Panc1 (cell line): Measurements from ENCODE around the gene NFATC2IP.

ENCODE experiments used
- POLR2AphosphoS5 ChIP-seq: IDR thresholded peaks from 2 replicates; pipeline ENCODE4 v1.6.1; 2012; ENCODE audit warnings: mild to moderate bottlenecking, low read depth, low read length, moderate library complexity
- TF ChIP-seq, protein P1 (sequence below): fragments of 450-650 bp; IDR thresholded peaks from 2 replicates; pipeline ENCODE4 v1.5.1; 2017; ENCODE audit warnings: mild to moderate bottlenecking

DNA sequence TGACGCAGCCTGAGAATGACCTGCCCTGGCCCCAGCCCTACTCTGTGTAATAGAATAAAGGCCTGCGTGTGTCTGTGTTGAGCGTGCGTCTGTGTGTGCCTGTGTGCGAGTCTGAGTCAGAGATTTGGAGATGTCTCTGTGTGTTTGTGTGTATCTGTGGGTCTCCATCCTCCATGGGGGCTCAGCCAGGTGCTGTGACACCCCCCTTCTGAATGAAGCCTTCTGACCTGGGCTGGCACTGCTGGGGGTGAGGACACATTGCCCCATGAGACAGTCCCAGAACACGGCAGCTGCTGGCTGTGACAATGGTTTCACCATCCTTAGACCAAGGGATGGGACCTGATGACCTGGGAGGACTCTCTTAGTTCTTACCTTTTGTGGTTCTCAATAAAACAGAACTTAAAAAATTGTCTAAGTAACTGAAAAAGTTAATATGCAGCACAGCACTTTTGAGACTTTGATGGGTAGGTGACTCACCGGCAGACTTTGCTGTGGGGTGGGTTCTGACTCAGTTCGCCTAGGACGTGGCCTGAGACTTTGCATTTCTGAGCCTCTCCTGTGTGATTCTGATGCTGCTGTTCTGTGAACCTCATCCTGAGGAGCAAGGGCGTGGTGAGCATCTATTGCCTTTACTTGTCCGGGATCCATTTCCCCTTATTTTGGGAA lies 39.8 kb downstream of the NFATC2IP start:
- TF ChIP-seq, protein P1, sequence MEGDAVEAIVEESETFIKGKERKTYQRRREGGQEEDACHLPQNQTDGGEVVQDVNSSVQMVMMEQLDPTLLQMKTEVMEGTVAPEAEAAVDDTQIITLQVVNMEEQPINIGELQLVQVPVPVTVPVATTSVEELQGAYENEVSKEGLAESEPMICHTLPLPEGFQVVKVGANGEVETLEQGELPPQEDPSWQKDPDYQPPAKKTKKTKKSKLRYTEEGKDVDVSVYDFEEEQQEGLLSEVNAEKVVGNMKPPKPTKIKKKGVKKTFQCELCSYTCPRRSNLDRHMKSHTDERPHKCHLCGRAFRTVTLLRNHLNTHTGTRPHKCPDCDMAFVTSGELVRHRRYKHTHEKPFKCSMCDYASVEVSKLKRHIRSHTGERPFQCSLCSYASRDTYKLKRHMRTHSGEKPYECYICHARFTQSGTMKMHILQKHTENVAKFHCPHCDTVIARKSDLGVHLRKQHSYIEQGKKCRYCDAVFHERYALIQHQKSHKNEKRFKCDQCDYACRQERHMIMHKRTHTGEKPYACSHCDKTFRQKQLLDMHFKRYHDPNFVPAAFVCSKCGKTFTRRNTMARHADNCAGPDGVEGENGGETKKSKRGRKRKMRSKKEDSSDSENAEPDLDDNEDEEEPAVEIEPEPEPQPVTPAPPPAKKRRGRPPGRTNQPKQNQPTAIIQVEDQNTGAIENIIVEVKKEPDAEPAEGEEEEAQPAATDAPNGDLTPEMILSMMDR: no peak
- TF ChIP-seq POLR2AphosphoS5: no peak
